Lung (tissue), 12 donors: ENCODE results near the gene TLDC2. TPM values are rescaled to one million over a fixed set of nuclear protein-coding genes. Genes with fewer than 3 reads are reported as not detected.

Experiments
- ATAC-seq: fragments of 200-7000 bp; cut with Tn5 transposase; one replicate; pipeline ENCODE4 v1.9.1; 2020; ENCODE audit warnings: moderate number of reproducible peaks; ENCODE audit not compliant: insufficient read depth, low FRiP score
- DNase-seq, 3 donors: peaks; one replicate each; pipeline ENCODE4 v3.0.0-alpha.2; 2013 to 2017
- H3K27ac ChIP-seq, 2 donors: one replicate each; pipeline ENCODE4 v1.5.1; 2013; ENCODE audit warnings: mild to moderate bottlenecking in 2 of 2, moderate library complexity in 2 of 2, control low read depth in 1 of 2, inconsistent platforms in 1 of 2, low read depth in 1 of 2, low read length in 1 of 2
- H3K27me3 ChIP-seq, 3 donors: one replicate each; pipeline ENCODE4 v1.5.1; 2013; ENCODE audit warnings: low read length in 2 of 3; ENCODE audit not compliant: control insufficient read depth in 3 of 3, insufficient read depth in 3 of 3
- H3K36me3 ChIP-seq, 4 donors: one replicate each; pipeline ENCODE4 v1.5.1; 2013; ENCODE audit warnings: low read length in 4 of 4, mild to moderate bottlenecking in 1 of 4, moderate library complexity in 1 of 4; ENCODE audit not compliant: control insufficient read depth in 4 of 4, insufficient read depth in 4 of 4
- H3K4me1 ChIP-seq, 5 donors: one replicate each; pipeline ENCODE4 v1.5.1; 2013; ENCODE audit warnings: low read length in 5 of 5, mild to moderate bottlenecking in 2 of 5, moderate library complexity in 1 of 5; ENCODE audit not compliant: control insufficient read depth in 5 of 5, insufficient read depth in 5 of 5
- H3K4me3 ChIP-seq: one replicate; pipeline ENCODE4 v1.5.1; 2013; ENCODE audit warnings: mild to moderate bottlenecking, control low read depth, moderate library complexity
- H3K9ac ChIP-seq, 2 donors: one replicate each; pipeline ENCODE4 v1.5.1; 2013; ENCODE audit warnings: low read length in 2 of 2, control low read depth in 1 of 2; ENCODE audit not compliant: insufficient read depth in 1 of 2
- H3K9me3 ChIP-seq, 4 donors: one replicate each; pipeline ENCODE4 v1.5.1; 2013; ENCODE audit warnings: low read length in 3 of 4, mild to moderate bottlenecking in 1 of 4, moderate library complexity in 1 of 4; ENCODE audit not compliant: control insufficient read depth in 4 of 4, insufficient read depth in 3 of 4
- CTCF ChIP-seq: IDR thresholded peaks from 2 replicates; pipeline ENCODE4 v1.5.1; 2012; ENCODE audit warnings: mild to moderate bottlenecking; ENCODE audit errors: control extremely low read depth, extremely low read depth
- WGBS, 2 donors: extraction: QIAGEN DNeasy Blood & Tissue Kit; methylation state at CpG; one replicate each; pipeline ENCODE4 v1.1.7; 2013; 5-methylcytosine and 5-hydroxymethylcytosine counted together
- polyA plus RNA-seq, 2 donors: library from polyadenylated mRNA; stranded (reverse); fragments of 200-250 nt; gene quantifications; one replicate each; pipeline ENCODE4 v1.2.1, GENCODE V29; 2013
- total RNA-seq, 2 donors: library from RNA; depleted of rRNA in 1 of 2; stranded (reverse); fragments of >200 nt in 1 of 2; gene quantifications; one replicate each; pipeline ENCODE4 v1.2.1, GENCODE V29; 2014 to 2021
- donor health status: control.
- donor health status: control.
- donor health status: Bipolar disorder and iron deficiency.
- donor health status: healthy.
- donor health status: DM: yes; HTN: yes; CAD: no.

Gene TLDC2
- total and polyA plus RNA-seq, 4 donors: 0.07 to 0.67 (median 0.17) TPM

- H3K4me1 ChIP-seq: peaks cover 0 to 8% (median 0%) of the 10 kb centered on the region in 5 donors
- ATAC-seq (no peak), DNase-seq (peak in 2 of 3 donors; percentile 28 to 35)
- H3K36me3 ChIP-seq: peaks cover 0 to 3% (median 0%) of the 10 kb centered on the region in 4 donors
- 58 to 71% methylated on average over 8 of the region's 8 CpGs for WGBS, 2 donors
- no peaks in the 10 kb centered on the region for H3K27me3 ChIP-seq
- H3K4me3 ChIP-seq: no peak overlapping the region
- TF ChIP-seq CTCF: no peak
- no peaks in the 10 kb centered on the region for H3K9me3 ChIP-seq
- H3K27ac ChIP-seq: no peak overlapping the region
- H3K9ac ChIP-seq: no peak overlapping the region
Measured at GRCh38 chr20:36885356-36885755, 9.4 kb downstream of the TLDC2 start.

DNA sequence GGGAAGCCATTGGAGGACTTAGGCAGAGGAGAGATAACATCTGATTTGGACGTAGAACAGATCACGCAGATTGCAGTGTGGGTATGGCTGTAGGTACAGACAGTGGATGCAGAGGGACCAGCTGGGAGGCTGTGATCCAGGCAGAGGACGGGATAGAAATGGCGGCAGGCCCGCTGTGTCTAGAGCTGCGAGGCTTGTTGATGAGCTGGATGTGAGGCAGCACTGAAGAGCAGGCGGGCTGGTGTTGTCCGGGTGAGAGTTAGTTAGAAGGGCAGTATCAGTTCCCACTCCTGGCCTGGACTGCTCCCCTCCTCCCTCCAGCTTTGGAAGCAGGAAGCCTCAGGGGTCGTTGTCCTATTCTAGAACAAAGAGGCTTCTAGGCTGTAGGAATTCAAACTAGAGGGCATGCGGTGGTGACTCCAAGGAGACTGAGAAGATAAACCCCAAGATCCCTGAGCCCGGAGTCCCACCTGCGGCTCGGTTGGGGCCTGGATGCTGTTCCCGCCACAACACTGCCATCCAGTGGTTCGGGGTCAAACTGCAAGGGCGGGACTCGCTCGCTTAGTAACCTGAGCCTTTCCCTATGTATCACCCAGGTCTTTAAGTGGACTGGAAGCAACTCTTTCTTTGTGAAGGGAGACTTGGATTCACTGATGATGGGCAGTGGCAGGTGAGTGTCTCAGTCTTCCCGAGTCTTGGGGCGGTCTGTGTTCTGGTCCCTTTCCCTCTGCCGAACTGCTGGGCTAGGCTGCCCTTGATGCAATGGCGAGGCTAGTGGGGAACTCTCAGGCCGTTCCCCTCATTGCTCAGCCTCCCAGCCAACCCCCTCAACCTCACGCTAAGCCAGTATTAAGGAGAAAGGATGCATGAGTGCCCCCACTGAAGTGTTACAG lies 11.2 kb downstream of the TLDC2 start:
- H3K27ac ChIP-seq: no peak overlapping the region
- peaks cover 0 to 8% (median 0%) of the 10 kb centered on the region in 5 donors for H3K4me1 ChIP-seq
- H3K36me3 ChIP-seq: peaks cover 0 to 12% (median 2%) of the 10 kb centered on the region in 4 donors
- no peaks in the 10 kb centered on the region for H3K9me3 ChIP-seq
- H3K9ac ChIP-seq: no peak overlapping the region
- peak; percentile 72 for ATAC-seq
- WGBS, 2 donors: 27 to 30% methylated on average over 24 of the region's 24 CpGs
- peak; percentile 88 for TF ChIP-seq CTCF
- H3K27me3 ChIP-seq: no peaks in the 10 kb centered on the region
- no peak overlapping the region for H3K4me3 ChIP-seq
- peak; percentile 82 to 87 (median 87) for DNase-seq

DNA sequence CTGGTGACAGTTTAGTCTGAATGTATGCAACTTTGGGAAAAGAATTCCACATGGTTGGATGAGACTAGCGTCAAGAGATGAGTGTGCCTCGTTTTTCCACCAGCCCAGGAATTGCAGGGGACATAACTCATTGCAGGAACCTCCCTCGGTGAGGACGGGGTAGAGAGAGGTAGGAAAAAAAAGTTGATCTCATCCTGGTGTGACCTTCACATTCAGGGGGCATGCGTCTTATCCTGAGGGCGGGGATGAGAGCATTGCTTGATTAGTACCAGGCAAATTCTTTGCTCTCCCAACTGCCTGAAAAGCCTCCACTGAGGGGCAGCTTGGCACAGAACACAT lies 11.8 kb downstream of the TLDC2 start:
- Histone ChIP-seq H3K9ac (no peak overlapping the region), H3K27ac (no peak overlapping the region)
- no peak for DNase-seq

More for the DNA sequence above, 11.8 kb downstream of the TLDC2 start:
- Histone ChIP-seq H3K27me3 (no peaks in the 10 kb centered on the region), H3K36me3 (peaks cover under 1 to 15% (median 4%) of the 10 kb centered on the region in 4 donors), H3K4me1 (peaks cover 0 to 8% (median 0%) of the 10 kb centered on the region in 5 donors), H3K9me3 (no peaks in the 10 kb centered on the region), H3K4me3 (no peak overlapping the region)
- ATAC-seq: no peak
- no peak for TF ChIP-seq CTCF
- 49 to 64% methylated on average over 6 of the region's 6 CpGs for WGBS, 2 donors
